AG08396 (cell line): ENCODE data around the gene MC3R.

Source experiments
- DNase-seq: peaks from one replicate; pipeline ENCODE4 v3.0.0; 2012; ENCODE audit warnings: low spot score, mixed read lengths

The MC3R gene

DNA sequence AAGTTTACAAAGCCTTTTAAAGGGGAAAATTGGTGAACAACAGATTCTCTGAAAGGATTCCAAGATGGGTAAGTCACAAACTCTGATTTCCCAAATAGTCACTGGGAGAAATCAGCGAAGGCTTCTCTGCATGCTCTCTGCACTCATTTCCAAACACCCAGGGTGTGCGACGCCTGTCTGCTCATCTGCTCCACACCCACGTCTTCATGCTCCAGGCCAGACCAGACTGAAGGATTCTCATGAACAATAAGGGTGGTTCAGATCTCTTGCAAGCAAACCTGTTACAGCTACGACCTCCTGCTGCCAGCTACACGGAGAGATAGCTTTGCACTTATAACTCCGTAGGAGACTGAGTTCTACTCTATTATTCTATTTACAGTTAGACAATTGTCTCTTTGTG, 1.4 kb downstream of the MC3R start:
- no peak for DNase-seq

- no peak for DNase-seq
Measured at GRCh38 chr20:56257604-56258003, 9.1 kb downstream of the MC3R start.

DNA sequence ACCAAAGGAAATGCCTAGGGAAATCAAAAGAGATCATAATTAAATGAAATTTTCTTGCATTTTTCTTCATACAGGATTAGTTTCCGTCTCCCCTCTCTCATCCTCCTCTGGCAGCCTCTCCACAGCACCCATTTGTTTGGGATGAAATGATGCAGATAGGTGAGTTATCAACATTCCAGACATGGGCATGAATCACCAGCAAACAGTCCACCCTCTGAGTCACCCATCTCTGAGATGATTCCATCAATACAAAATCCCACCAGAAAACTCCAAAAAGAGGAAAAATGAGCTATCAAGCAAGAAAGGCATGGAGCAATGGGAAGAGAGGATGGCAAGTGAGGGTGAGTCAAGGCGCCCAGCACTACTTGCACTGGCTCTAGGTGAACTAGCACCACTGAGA, 11.4 kb downstream of the MC3R start:
- no peak for DNase-seq

GRCh38 chr20:56268536-56268935, 20.0 kb downstream of the MC3R start:
- no peak for DNase-seq

DNA sequence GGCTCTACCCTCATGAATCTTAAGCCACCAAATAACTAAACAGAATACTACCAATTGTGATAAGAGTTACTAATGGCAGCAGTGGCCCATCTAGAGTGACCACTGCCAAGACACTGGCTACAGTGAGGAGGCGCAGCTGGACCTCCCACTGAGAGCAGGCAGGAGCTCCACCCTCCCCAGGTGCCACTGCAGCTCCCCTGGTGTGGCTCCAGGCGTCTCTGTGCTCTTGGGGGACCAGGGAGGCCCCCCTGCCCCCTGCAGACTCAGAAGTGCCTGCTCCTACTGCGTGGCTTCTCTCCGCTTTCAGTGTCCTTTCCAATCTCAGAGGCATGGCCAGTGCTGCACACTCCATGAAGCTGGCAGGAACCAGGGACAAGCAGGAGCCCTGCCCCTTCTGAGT, 23.4 kb downstream of the MC3R start:
- no peak for DNase-seq

- DNase-seq = no peak
Measured at GRCh38 chr20:56273491-56273890, 25.0 kb downstream of the MC3R start.

DNA sequence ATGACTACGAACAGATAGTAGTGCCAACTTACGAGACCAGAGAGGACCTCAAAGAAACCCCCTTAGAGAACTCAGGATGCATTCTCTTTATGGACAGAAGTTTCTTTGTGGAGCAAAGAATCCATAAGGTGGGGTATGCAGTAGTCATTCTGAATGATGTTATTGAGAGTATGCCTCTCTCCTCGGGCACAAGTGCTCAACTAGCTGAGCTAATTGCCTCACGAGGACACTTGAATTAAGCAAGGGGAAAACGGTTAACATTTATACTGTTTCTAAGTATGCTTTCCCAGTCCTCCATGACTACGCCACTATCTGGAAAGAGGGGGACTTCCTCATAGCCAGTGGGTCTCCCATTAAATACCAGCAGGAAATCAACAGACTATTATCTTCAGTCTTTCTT, 25.6 kb downstream of the MC3R start:
- DNase-seq = no peak

- DNase-seq = no peak
Measured at GRCh38 chr20:56278196-56278595, 29.7 kb downstream of the MC3R start.

DNA sequence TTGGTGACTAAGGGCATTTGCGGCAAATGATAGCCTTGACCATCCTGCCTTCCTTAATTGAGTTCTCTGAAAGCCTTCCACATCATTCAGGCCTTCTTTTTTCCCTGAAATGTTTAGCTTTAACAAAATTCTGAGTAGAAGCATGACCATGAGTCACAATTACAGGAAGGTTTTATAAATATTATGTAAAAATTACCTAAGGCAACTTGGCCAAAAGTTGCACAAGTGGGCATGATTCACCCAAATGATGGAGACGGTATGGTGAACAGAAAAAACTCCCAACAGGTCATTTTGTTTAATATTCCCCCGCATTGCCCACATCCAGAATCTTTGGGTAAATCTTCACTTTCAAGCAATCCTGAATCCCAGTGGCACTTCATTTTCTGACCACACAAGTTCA, 37.0 kb downstream of the MC3R start:
- DNase-seq = no peak

DNA sequence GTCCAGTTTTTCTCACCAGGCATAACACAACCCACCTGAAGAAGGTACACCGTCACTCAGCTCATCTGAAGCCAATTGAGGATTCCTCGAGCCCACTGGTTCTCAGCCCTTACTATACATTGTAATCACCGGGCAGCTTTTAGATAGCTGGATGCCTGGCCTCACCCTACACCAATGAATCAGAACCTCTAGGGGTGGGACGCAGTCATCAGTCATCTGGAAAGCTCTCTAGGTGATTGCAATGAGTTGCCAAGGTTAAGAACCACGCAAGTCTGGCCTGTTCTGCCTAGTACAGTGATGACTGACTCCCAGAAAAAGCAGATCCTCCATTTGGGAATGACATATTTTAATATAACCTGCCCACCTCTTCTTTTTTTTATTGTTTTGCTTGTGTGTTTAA, 41.1 kb downstream of the MC3R start:
- DNase-seq = no peak

DNA sequence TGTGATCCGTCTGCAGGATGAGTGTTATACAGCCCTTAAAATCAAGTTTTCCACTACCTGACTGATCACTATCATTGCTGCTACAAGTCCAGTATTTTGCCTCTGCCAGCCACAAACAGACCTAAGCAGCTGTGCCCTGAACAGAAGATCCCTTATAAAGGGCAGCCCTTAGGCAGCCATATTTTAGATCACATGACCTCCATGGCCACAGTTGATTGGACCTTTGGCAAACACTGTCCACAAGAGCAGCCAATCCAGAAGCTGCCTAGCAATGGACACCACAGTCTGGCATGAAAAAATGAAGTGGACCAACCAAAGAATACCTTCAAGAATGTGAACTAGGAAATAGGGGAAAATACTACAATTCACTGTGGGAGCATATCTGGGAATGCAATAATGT, 50.8 kb downstream of the MC3R start:
- DNase-seq = no peak
